Thyroid gland (tissue), 4 donors: ENCODE measurements around the gene RPL22. TPM values are rescaled to one million over a fixed set of nuclear protein-coding genes. Genes with fewer than 3 reads are reported as not detected.

ENCODE experiments used
- DNase-seq, 2 donors: peaks; one replicate each; pipeline ENCODE4 v3.0.0-alpha.2; 2019
- H3K27ac ChIP-seq, 3 donors: fragments of 200-600 bp; sonication (generic); 1 replicate in 2 of 3; 2 replicates in 1 of 3; pipeline ENCODE4 v1.5.1; 2016 to 2019; ENCODE audit warnings: mild to moderate bottlenecking in 1 of 3, moderate library complexity in 1 of 3
- H3K27me3 ChIP-seq: fragments of 200-600 bp; sonication (generic); one replicate; pipeline ENCODE4 v1.5.1; 2019
- H3K36me3 ChIP-seq, 2 donors: fragments of 200-600 bp; sonication (generic); one replicate each; pipeline ENCODE4 v1.5.1; 2016 to 2019
- H3K4me1 ChIP-seq, 2 donors: fragments of 200-600 bp; sonication (generic); one replicate each; pipeline ENCODE4 v1.5.1; 2017 to 2019
- H3K4me3 ChIP-seq, 3 donors: fragments of 200-600 bp; sonication (generic); replicated peaks in 1 of 3; 1 replicate in 2 of 3; 2 replicates in 1 of 3; pipeline ENCODE4 v1.5.1; 2016; ENCODE audit warnings: mild to moderate bottlenecking in 1 of 3
- H3K9me3 ChIP-seq: fragments of 200-600 bp; sonication (generic); one replicate; pipeline ENCODE4 v1.5.1; 2017
- POLR2A ChIP-seq, 2 donors: fragments of 450-650 bp; IDR thresholded peaks; one replicate each; pipeline ENCODE4 v1.6.1; 2017; ENCODE audit warnings: antibody characterized with exemption in 2 of 2, mild to moderate bottlenecking in 2 of 2, moderate library complexity in 1 of 2
- WGBS, 2 donors: methylation state at CpG; one replicate each; pipeline ENCODE4 v1.1.5; 2017; 5-methylcytosine and 5-hydroxymethylcytosine counted together
- intact Hi-C: fragments of 100-400 bp; cut with DNase I; formaldehyde crosslinking; loops from one replicate; pipeline ENCODE4 v1.15.1; 2023
- total RNA-seq, 4 donors: library from RNA; depleted of rRNA; stranded (reverse); fragments of >200 nt; gene quantifications; one replicate each; pipeline ENCODE4 v1.2.3, GENCODE V29; 2016
- TF ChIP-seq, protein P1 (sequence below), 6 experiments: fragments of 200-600 bp in 3 of 6; fragments of 450-650 bp in 3 of 6; sonication (generic) in 3 of 6; IDR thresholded peaks; one replicate each; pipeline ENCODE4 v1.5.1; 2016 to 2019; ENCODE audit warnings: antibody characterized with exemption in 6 of 6, mild to moderate bottlenecking in 2 of 6, inconsistent platforms in 1 of 6, moderate library complexity in 1 of 6

The RPL22 gene
- total RNA-seq, 4 donors from 2014 or later: 154 to 230 (median 181) TPM

DNA sequence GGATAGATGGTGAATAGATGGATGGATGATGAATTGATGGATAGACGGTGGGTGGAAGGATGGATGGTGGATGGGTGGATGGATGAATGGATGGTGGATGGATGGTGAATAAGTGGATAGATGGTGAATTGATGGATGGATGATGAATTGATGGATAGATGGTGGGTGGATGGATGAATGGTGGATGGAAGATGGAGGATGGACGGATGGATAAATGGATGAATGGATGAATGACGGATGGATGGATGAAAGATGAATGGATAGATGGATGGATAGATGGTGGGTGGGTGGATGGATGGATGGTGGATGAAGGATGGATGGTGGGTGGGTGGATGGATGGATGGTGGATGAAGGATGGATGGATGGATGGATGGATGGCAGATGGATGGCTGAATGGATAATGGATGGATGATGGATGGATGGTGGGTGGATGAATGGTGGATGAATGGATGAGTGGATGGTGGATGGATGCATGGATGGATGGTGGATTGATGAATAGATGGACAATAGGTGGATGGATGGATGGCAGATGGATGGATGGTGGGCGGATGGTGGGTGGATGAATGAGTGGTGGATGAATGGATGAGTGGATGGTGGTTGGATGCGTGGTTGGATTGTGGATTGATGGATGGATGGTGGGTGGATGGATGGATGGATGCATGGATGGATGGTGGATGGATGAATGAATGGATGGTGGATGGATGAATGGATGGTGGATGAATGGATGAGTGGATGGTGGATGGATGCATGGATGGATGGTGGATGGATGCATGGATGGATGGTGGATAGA, 24.6 kb downstream of the RPL22 start:
- DNase-seq: no peak
- Histone ChIP-seq H3K36me3 (no peaks in the 10 kb centered on the region), H3K27me3 (peaks cover 14% of the 10 kb centered on the region), H3K4me3 (no peak overlapping the region), H3K9me3 (no peaks in the 10 kb centered on the region), H3K4me1 (peaks cover 4 to 9% of the 10 kb centered on the region in 2 donors), H3K27ac (no peak overlapping the region)
- intact Hi-C loops: no loop called here
- WGBS, 2 donors: 82 to 90% methylated on average over 5 of the region's 5 CpGs
- TF ChIP-seq POLR2A (IDR thresholded peaks at IDR 0.05): no peak
- TF ChIP-seq, protein P1, sequence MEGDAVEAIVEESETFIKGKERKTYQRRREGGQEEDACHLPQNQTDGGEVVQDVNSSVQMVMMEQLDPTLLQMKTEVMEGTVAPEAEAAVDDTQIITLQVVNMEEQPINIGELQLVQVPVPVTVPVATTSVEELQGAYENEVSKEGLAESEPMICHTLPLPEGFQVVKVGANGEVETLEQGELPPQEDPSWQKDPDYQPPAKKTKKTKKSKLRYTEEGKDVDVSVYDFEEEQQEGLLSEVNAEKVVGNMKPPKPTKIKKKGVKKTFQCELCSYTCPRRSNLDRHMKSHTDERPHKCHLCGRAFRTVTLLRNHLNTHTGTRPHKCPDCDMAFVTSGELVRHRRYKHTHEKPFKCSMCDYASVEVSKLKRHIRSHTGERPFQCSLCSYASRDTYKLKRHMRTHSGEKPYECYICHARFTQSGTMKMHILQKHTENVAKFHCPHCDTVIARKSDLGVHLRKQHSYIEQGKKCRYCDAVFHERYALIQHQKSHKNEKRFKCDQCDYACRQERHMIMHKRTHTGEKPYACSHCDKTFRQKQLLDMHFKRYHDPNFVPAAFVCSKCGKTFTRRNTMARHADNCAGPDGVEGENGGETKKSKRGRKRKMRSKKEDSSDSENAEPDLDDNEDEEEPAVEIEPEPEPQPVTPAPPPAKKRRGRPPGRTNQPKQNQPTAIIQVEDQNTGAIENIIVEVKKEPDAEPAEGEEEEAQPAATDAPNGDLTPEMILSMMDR (IDR thresholded peaks at IDR 0.05): no peak

DNA sequence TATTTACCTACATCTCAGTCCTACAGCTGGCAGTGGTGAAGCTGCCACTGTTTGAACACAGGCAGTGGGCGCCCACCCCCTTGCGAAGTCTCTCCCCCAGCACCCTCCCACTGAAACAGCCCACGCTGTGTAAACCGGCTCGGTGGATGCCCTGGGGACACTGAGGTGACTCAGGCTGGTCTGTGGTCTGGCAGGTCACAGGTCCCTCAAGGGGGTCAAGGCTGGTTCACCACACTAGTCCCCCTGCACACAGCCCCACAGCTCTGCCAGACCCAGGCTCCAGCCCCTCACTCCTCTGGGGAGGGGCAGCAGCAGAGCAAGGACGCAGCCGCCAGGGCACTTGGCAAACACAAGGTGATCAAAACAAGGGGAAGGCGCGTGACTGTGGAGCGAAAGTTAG, 26.8 kb downstream of the RPL22 start:
- H3K27ac ChIP-seq: no peak overlapping the region
- no peak overlapping the region for H3K4me3 ChIP-seq
- intact Hi-C loops: no loop called here
- no peaks in the 10 kb centered on the region for H3K36me3 ChIP-seq
- H3K9me3 ChIP-seq: no peaks in the 10 kb centered on the region
- no peaks in the 10 kb centered on the region for H3K4me1 ChIP-seq
- H3K27me3 ChIP-seq: no peaks in the 10 kb centered on the region
- no peak for TF ChIP-seq POLR2A (IDR thresholded peaks at IDR 0.05)
- TF ChIP-seq, protein P1 (IDR thresholded peaks at IDR 0.05): no peak
- DNase-seq: no peak
- 80 to 88% methylated on average over 7 to 10 of the region's 10 CpGs for WGBS, 2 donors

DNA sequence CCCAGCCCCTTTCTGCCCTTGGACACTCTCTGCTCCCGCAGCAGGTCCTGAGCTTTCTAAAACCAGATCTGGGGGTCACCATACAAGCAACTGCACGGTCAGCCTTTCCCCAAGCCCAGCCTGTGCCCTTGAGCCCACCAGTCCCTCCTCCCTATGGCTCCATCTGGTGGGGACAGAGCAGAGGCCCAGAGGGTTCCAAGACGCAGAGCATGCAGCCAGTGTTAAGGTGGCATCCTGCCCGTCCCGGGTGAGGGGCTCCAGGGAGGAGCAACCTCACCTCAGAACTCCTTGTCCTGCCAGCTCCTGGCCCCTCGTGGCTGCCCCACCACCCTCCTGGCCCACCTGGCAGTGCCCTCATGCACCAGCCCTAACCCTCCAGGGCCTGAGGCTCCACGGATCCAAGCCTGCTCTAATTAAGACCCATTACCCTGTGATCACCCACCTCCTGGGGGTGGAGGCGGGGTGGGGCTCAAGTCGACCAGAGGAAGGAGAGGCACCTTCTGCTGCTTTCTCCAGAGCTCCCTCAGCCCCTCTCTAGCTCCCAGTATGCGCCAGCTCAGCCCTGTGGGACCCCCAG, 27.8 kb downstream of the RPL22 start:
- intact Hi-C loops: no loop called here
- no peak overlapping the region for H3K4me3 ChIP-seq
- no peaks in the 10 kb centered on the region for H3K4me1 ChIP-seq
- TF ChIP-seq POLR2A (IDR thresholded peaks at IDR 0.05): no peak
- TF ChIP-seq, protein P1 (IDR thresholded peaks at IDR 0.05): no peak
- WGBS, 2 donors: 45 to 62% methylated on average over 4 to 9 of the region's 10 CpGs
- H3K9me3 ChIP-seq: no peaks in the 10 kb centered on the region
- H3K36me3 ChIP-seq: no peaks in the 10 kb centered on the region
- H3K27me3 ChIP-seq: no peaks in the 10 kb centered on the region
- no peak for DNase-seq
- no peak overlapping the region for H3K27ac ChIP-seq

DNA sequence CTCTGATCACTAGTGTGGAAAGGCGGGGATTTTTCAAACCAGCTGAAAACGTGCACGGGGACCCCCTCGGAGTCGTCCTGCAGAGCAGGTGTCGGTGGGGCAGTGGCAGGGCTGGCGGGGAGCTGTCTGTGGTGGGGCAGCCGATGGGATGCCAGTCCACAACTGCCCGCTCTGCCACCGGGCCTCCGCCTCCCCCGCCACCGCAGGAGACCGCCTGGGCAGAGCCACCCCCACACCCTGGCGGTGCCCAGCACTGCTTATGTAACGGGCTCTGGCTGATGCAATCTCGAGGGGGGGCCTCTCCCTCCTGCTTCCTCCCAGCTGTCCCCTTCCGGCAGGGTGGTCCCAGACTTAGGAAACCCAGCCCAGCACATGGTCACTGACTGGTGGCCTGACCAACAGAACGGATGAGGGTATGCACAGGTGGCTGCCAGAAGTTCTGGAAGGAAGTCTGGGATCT, 28.6 kb downstream of the RPL22 start:
- Histone ChIP-seq H3K36me3 (no peaks in the 10 kb centered on the region), H3K27ac (no peak overlapping the region), H3K4me1 (no peaks in the 10 kb centered on the region), H3K4me3 (no peak overlapping the region), H3K27me3 (no peaks in the 10 kb centered on the region), H3K9me3 (no peaks in the 10 kb centered on the region)
- TF ChIP-seq, protein P1 (IDR thresholded peaks at IDR 0.05): no peak
- DNase-seq: no peak
- intact Hi-C loops: no loop called here
- WGBS, 2 donors: 38 to 55% methylated on average over 6 to 10 of the region's 19 CpGs

DNA sequence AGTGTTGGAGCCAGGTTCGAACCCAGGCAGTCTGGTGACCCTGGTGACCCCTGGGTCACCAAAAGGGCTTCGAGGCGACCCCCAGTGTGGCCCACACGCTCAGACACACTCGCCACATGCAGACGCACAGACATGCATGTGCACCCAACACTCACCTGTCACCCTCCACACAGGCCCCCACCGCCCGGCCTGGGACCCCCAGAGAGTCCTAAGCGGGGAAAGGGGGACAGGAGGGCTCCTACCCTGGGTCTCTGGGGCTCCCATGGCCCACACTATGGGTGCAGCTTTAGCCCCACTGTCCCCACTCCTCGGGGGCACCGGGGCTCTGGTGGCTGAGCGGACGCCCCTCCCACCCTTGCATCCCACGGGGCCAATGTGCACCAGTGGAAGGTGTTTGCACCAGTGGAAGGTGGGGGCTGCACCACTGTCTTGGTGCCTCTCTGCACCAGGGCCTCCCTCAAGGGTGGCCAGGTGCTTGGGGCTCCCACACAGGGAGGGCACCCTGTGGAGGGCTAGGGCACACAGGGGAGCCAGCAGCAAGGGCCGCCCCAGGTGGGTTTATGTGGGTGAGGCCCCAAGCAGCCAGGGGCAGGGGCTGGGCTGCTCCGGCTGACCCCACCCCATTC, 29.2 kb downstream of the RPL22 start:
- intact Hi-C loops: no loop called here
- no peak overlapping the region for H3K27ac ChIP-seq
- H3K36me3 ChIP-seq: no peaks in the 10 kb centered on the region
- H3K9me3 ChIP-seq: no peaks in the 10 kb centered on the region
- no peak for DNase-seq
- TF ChIP-seq, protein P1 (IDR thresholded peaks at IDR 0.05): no peak
- 22 to 81% methylated on average over 1 to 6 of the region's 16 CpGs for WGBS, 2 donors
- no peaks in the 10 kb centered on the region for H3K4me1 ChIP-seq
- no peaks in the 10 kb centered on the region for H3K27me3 ChIP-seq
- H3K4me3 ChIP-seq: no peak overlapping the region
